Stomach (tissue), 4 donors: ENCODE data around the gene STRN4.

ENCODE experiments used
- EP300 ChIP-seq: sonication (generic); formaldehyde crosslinking; IDR thresholded peaks from one replicate; pipeline ENCODE4 v1.6.1; 2017; ENCODE audit warnings: antibody characterized with exemption
- POLR2A ChIP-seq, 4 donors: fragments of 450-650 bp; IDR thresholded peaks; one replicate each; pipeline ENCODE4 v1.6.1; 2016; ENCODE audit warnings: antibody characterized with exemption in 4 of 4, control low read depth in 2 of 4, mild to moderate bottlenecking in 1 of 4, moderate library complexity in 1 of 4
- POLR2AphosphoS5 ChIP-seq, 3 donors: sonication (generic); formaldehyde crosslinking; IDR thresholded peaks; one replicate each; pipeline ENCODE4 v1.6.1; 2016; ENCODE audit warnings: antibody characterized with exemption in 3 of 3

DNA sequence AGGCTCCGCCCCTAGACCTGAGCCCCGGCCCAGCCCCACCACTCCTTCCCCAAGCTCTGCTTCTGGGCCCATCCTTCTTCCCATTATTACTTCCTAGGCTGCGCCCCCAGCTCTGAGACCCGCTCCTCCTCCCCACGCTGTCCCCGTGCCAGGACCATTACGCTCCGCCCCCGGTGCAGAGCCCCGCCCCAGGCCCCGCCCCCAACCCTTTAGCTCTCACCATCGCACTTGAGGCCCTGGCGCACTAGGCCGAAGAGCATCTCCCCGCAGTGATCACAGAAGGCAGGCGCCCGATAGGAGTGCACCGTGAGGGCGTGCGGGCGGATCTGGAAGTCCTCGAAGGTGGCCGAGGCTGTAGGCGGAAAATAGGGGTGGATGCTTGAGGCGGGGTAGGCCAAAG lies 35.6 kb downstream of the STRN4 start:
- TF ChIP-seq POLR2A (IDR thresholded peaks at IDR 0.05) (no peak), EP300 (no peak), POLR2AphosphoS5 (IDR thresholded peaks at IDR 0.05) (no peak)
